GM18499 (cell line): Measurements from ENCODE around the gene CHMP6.
"Not testable (repeated sequence)": the region's sequence is repeated elsewhere in the genome, so short reads cannot be mapped to it uniquely, and the experiment has no call there.

Source experiments
- ATAC-seq: cut with Tn5 transposase; IDR thresholded peaks from one replicate; pipeline ENCODE4 v1.9.1; 2021; ENCODE audit warnings: moderate number of reproducible peaks; ENCODE audit not compliant: insufficient read depth, unreplicated experiment

CHMP6 gene

GRCh38 chr17:81008140-81008539, 16.5 kb downstream of the CHMP6 start:
- no peak for ATAC-seq

DNA sequence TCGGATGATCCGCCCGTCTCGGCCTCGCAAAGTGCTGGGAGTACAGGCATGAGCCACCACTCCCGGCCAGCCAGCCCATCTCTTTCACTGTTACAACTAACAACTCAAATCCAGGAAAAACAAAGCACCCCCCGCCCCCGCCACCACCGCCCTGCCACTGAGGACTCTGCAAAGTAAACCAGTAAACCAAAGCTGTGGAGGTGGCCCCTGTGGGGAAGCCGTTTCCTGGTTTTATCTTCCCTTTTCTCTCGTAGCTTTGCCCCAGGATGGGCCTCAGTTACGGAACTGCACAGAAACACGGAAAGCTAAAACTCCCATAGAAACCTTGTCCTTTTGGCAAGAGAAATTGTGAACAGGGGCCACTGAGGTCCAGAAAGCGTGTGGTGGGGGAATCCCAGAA, 17.5 kb downstream of the CHMP6 start:
- ATAC-seq, result no peak

- ATAC-seq, result no peak
Measured at GRCh38 chr17:81010935-81011334, 19.3 kb downstream of the CHMP6 start.

DNA sequence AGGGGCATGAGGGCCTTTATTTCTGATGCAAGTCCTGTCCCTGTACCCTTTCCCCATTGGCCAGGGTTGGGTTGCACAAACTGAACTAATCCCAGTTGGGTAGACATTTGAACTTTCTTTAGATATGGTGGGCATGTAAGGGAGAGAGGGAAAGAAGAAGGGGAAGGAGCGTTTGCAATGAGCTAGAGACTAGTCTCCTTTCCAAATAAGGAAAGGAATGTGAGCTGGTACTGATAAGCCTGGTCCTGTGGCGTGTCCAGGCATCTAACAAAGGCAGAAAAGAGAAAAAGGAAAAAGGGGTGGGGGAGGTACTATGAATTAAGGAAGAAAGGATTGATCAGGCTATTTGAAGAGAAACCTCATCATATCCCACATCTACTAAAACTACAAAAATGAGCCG, 20.3 kb downstream of the CHMP6 start:
- no peak for ATAC-seq

DNA sequence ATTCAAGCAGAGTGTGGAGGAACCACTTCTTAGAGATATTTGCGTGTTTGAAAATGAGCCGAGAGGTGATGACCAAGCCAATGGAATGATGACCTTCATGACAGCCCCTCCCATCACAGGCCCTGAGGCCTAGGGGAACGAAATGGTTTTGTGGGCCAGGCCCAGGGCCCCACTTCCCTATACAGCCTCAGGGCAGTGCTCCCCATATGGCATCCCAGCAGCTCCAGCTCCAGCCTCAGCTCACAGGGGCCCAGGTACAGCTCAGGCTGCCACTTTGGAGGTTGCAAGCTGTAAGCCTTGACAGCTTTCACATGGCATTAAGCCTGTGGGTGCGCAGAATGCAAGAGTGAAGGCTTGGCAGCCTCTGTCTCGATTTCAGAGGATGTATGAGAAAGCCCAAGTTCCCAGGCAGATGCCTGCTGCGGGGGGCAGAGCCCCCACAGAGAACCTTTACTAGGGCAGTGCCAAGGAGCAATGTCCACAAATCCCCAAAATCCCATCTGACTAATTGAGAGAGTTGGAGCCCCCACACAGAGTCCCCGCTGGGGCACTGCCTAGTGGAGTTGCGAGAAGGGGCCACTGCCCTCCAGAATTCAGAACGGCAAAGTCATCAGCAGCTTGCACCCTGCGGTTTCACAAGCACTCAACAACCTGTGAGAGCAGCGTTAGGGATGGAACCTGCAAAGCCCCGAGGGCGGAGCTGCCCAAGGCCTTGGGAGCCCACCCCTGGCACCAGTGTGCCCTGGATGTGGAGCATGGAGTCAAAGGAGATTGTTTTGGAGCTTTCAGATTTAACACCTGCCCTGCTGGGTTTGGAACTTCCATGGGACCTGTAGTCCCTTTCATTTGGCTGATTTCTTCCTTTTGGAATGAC, 21.2 kb downstream of the CHMP6 start:
- no peak for ATAC-seq

DNA sequence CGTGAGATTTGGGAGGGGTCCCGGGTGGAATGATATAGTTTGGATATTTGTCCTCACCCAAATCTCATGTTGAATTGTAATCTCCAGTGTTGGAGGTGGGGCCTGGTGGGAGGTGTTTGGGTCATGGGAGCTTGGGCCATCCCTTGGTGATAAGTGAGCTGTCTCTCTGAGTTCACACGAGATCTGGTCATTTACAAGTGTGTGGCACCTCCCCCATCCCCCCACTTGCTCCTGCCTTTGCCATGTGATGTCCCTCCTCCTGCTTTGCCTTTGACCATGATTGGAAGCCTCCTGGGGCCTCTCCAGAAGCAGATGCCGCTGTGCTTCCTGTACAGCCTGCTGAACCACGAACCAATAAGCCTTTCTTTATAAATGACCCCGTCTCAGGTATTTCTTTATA, 22.0 kb downstream of the CHMP6 start:
- ATAC-seq, result no peak

- ATAC-seq, result no peak
Measured at GRCh38 chr17:81015136-81015535, 23.5 kb downstream of the CHMP6 start.

- no peak for ATAC-seq
Measured at GRCh38 chr17:81016575-81016974, 24.9 kb downstream of the CHMP6 start.

DNA sequence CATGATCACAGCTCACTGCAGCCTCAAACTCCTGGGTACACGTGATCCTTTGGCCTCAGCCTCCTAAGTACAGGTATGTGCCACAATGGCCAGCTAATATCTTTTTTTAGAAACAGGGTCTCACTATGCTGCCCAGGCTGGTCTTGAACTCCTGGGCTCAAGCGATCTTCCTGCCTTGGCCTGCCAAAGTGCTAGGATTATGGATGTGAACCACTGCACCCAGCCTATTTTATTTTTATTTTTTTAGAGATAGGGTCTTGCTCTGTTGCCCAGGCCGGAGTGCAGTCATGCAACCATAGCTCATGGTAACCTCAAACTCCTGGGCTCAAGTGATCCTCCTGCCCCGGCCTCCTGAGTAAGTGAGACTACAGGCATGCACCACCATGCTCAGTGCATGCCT, 25.7 kb downstream of the CHMP6 start:
- ATAC-seq, result not testable (repeated sequence)

DNA sequence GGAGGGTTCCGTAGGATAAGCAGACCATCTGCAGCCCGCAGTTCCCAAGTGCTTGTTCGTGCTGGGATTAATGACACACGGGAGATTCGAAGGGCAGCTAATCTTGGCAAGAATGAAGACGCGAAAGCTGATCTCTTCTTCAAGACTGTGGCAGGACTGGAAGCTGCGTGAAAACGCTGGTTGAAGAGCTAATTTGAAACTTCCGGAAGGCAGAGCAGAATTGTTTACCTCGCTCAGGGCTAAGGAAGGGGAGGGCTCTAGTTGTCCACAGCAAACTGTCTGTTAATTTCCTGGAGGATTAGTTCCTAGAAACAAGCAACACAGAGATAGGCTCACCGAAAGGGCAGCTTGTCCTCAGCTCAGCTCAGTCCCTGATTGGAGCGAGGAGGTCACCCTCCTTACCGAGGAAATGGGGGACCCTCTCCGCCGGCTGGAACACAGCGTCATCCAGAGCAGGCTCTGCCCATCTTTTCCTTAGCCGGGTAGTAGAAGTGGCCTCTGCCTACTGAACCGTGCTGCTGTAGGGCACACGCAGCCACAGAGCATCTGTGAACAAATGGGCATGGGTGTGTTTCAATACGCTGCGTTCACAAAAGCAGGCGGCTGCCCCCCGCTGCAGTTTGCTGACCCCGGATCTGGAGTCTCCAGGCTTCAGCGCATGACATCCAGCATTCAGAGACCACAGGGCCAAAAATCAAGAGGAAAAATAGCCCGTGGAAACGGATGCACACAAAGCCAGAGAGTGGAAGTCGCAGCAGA, 26.6 kb downstream of the CHMP6 start:
- no peak for ATAC-seq

DNA sequence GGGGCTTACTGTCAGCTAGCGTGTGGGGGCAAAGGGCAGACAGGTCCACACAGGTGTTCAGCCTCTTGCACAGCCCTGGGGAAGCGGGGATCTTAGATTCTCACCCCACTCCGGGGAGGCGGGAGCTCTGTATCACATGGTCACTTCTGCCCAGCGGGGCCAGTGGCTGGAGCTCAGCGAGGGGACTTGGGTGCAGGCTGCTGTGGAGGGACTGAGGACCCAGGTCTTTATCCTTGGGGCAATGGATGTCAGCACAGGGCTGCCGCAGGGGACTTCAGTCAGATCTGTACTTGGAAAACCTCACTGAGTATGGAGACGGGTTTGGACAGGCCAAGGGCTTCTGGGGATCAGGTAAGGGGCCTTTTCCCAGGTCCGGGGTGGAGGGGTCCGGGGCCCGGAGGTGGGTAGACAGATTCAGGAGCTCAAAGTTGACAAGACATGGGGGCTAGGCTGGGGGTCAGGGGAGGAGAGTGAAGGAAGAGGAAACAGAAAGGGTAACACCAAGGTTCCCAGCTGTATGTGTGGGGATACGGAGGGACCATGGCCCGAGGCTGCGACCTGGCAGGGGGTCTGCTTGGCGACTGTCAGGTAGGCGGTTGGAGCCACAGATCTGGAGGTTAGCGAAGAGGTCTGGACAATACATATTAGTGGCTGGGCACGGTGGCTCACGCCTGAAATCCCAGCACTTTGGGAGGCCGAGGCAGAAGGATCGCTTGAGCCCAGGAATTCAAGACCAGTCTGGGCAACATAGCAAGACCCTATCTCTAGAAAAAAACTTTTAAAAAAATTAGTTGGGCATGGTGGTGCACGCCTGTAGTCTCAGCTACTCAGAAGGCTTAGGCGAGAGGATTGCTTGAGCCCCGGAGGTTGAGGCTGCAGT, 28.2 kb downstream of the CHMP6 start:
- ATAC-seq, result no peak

- no peak for ATAC-seq
Measured at GRCh38 chr17:81020443-81020766, 28.8 kb downstream of the CHMP6 start.

DNA sequence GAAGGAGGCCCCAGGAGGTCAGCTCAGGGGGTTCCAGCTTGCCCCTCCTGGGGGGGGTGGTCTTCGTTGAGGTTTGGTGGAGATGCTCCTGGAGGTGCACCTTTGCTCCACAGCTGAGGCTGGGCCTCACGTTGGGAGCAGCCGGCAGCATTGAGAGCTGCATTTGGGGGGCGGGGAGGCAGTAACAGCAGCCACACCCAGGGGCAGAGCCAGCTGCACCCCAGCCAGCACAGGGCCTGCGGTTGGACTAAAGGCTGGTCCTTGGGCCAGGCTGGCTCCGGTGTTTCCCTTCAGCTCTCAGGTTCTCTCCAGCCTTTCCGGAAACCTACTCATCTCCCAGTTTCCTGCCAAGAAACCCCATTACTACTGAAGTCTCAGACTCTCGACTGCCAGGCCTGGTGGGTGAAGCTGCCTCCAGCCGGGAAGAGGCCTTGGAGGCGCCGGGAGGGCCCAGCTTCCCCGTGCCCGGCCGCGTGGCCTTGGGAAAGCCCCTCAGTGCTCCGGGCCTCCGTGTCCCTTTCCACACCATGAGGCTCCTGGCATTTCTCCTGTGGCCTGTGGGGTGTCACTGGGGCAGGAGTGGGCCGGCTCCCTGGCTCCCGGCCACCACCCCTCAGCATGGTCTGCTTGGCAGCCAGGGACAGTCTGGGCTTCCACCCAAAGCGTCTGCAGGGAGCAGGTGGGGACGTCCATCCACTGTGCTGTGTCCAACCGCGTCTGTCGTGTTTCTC, 29.3 kb downstream of the CHMP6 start:
- ATAC-seq, result no peak

GRCh38 chr17:81021531-81022343, 30.1 kb downstream of the CHMP6 start:
- ATAC-seq, result no peak

DNA sequence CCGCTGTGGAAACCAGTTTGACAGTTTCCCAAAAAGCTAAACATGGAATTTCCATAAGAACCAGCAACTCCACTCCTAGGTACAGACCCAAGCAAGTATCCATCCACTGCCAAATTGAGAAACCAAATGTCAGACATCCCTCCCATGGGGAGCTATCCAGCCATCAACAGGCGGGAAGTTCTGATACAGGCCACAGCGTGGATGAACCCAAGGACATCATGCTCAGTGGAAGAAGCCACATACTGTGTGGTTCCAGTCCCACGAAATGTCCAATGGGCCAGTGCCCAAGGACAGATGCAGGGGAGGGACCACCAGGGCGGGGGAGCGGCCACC, 30.7 kb downstream of the CHMP6 start:
- ATAC-seq, result no peak

- ATAC-seq, result no peak
Measured at GRCh38 chr17:81025065-81025740, 33.6 kb downstream of the CHMP6 start.

DNA sequence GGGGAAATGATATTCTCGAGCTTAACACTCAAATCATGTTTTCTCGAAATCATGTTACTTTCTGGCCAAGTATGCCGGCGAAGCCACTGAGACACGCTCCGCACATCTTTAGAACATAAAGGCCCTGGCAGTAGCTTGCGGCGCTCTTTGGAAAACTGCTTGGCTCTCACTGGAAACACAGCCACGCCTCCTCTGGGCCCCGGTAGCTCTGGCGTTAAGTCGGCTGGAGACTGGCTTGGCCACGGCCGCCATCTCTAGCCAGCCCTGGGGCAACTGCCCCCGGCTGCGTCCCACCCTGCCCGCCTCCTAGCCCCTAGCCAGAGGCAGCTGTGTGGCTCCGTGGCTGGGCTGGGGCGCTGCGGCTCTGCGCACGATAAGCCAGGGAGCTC, 34.1 kb downstream of the CHMP6 start:
- no peak for ATAC-seq

GRCh38 chr17:81026266-81027036, 34.8 kb downstream of the CHMP6 start:
- no peak for ATAC-seq
